Hepatocyte (in vitro differentiated cells): ENCODE results near the gene NCOR1.

Experiments
- CTCF ChIP-seq: fragments of 200-600 bp; sonication (generic); IDR thresholded peaks from 2 replicates; pipeline ENCODE4 v1.5.1; 2016; ENCODE audit warnings: antibody characterized with exemption, mild to moderate bottlenecking; ENCODE audit not compliant: poor library complexity
- EZH2 ChIP-seq: fragments of 200-600 bp; sonication (generic); IDR thresholded peaks from 2 replicates; pipeline ENCODE4 v1.6.1; 2016; ENCODE audit warnings: antibody characterized with exemption, mild to moderate bottlenecking, borderline replicate concordance
- EZH2phosphoT487 ChIP-seq: fragments of 200-600 bp; sonication (generic); IDR thresholded peaks from one replicate; pipeline ENCODE4 v1.6.1; 2018; ENCODE audit warnings: antibody characterized with exemption, mild to moderate bottlenecking, low read depth, moderate library complexity; ENCODE audit not compliant: unreplicated experiment, severe bottlenecking

- TF ChIP-seq EZH2phosphoT487 (no peak), CTCF (no peak), EZH2 (no peak)
Measured at GRCh38 chr17:16140854-16141253, 74.5 kb downstream of the NCOR1 start.
